ENCODE data around the gene RPS6KC1. TPM values are rescaled to one million over a fixed set of nuclear protein-coding genes. Genes with fewer than 3 reads are reported as not detected.

Gene RPS6KC1
- total RNA-seq, 1 donor from 2014 or later: 12.9 TPM

- no peaks in the 10 kb centered on the region for H3K27me3 ChIP-seq (ENCODE audit: control insufficient read depth, insufficient read depth, low read length)
- FAIRE-seq: no peak
- peak; percentile 8 for DNase-seq (ENCODE audit: low read depth)
- TF ChIP-seq, protein P1, sequence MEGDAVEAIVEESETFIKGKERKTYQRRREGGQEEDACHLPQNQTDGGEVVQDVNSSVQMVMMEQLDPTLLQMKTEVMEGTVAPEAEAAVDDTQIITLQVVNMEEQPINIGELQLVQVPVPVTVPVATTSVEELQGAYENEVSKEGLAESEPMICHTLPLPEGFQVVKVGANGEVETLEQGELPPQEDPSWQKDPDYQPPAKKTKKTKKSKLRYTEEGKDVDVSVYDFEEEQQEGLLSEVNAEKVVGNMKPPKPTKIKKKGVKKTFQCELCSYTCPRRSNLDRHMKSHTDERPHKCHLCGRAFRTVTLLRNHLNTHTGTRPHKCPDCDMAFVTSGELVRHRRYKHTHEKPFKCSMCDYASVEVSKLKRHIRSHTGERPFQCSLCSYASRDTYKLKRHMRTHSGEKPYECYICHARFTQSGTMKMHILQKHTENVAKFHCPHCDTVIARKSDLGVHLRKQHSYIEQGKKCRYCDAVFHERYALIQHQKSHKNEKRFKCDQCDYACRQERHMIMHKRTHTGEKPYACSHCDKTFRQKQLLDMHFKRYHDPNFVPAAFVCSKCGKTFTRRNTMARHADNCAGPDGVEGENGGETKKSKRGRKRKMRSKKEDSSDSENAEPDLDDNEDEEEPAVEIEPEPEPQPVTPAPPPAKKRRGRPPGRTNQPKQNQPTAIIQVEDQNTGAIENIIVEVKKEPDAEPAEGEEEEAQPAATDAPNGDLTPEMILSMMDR (IDR thresholded peaks at IDR 0.05; ENCODE audit: insufficient read depth, low read length, severe bottlenecking): no peak
- peaks cover 2% of the 10 kb centered on the region for H3K36me3 ChIP-seq (ENCODE audit: control insufficient read depth, insufficient read depth, low read length)
- no peak overlapping the region for H3K4me3 ChIP-seq (ENCODE audit: low read depth, low read length)
These were observed 225.2 kb downstream of the RPS6KC1 start for GRCh38 chr1:213276236-213276635.

DNA sequence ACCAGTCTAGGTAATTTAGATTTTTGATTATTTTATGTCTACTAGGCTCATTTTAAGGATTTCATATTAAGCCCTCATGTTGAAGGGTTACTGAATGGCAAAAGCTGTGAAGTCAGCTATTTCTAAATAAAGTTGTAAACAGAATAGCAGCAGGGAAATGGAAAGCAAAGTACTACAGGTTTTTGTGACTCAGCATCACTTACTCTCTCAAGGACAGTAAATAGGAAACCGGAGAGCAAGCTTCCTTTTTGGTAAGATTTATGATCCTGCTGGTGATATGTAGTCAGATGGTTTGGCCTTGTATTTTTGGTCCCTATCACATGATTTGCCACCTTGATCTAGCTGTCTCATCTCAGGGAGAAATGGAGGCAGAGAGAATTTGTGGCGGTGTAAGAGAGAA lies 226.0 kb downstream of the RPS6KC1 start:
- TF ChIP-seq, protein P1 (IDR thresholded peaks at IDR 0.05; ENCODE audit: insufficient read depth, low read length, severe bottlenecking): no peak
- DNase-seq (ENCODE audit: low read depth) (no peak), FAIRE-seq (no peak)
- no peak overlapping the region for H3K4me3 ChIP-seq (ENCODE audit: low read depth, low read length)
- peaks cover 2% of the 10 kb centered on the region for H3K36me3 ChIP-seq (ENCODE audit: control insufficient read depth, insufficient read depth, low read length)
- H3K27me3 ChIP-seq (ENCODE audit: control insufficient read depth, insufficient read depth, low read length): no peaks in the 10 kb centered on the region

- Histone ChIP-seq H3K36me3 (ENCODE audit: control insufficient read depth, insufficient read depth, low read length) (no peaks in the 10 kb centered on the region), H3K4me3 (ENCODE audit: low read depth, low read length) (no peak overlapping the region), H3K27me3 (ENCODE audit: control insufficient read depth, insufficient read depth, low read length) (no peaks in the 10 kb centered on the region)
- DNase-seq (ENCODE audit: low read depth) (no peak), FAIRE-seq (no peak)
- TF ChIP-seq, protein P1 (IDR thresholded peaks at IDR 0.05; ENCODE audit: insufficient read depth, low read length, severe bottlenecking): no peak
These were observed 228.4 kb downstream of the RPS6KC1 start for GRCh38 chr1:213279410-213279809.

DNA sequence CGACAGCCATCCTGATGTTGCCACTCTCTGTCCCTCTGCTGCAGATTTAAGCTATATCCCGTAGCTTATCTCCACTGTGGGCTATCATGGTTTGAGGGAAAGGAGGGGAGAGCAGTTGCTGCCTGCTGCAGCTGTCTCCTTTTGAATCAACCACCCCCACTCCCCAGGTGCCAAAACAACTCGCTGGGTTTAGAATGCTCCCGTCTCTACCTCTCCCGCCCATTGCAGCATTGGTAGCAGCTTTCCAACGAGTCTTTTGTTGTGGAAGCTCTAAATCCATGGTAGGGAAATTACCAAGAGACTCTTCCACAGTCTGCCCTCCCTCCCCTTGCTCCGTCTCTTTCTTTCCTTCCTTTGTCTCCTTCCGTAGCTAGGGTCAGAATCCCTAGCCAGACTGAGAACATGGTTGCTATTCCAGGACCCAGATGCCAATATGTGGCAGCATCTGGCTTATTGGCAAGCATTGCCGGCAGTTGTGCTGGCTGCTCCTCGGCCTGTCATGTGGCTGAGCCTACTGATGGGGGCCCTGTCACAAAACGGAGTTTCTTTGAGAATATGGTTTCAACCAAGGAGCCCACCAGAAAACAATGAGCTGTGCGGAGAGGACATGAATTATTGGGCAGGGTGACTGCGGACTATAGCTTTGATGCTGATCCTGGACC lies 230.7 kb downstream of the RPS6KC1 start:
- no peak for FAIRE-seq
- TF ChIP-seq, protein P1 (IDR thresholded peaks at IDR 0.05; ENCODE audit: insufficient read depth, low read length, severe bottlenecking): no peak
- no peak overlapping the region for H3K4me3 ChIP-seq (ENCODE audit: low read depth, low read length)
- no peaks in the 10 kb centered on the region for H3K27me3 ChIP-seq (ENCODE audit: control insufficient read depth, insufficient read depth, low read length)
- DNase-seq (ENCODE audit: low read depth): no peak
- H3K36me3 ChIP-seq (ENCODE audit: control insufficient read depth, insufficient read depth, low read length): no peaks in the 10 kb centered on the region

DNA sequence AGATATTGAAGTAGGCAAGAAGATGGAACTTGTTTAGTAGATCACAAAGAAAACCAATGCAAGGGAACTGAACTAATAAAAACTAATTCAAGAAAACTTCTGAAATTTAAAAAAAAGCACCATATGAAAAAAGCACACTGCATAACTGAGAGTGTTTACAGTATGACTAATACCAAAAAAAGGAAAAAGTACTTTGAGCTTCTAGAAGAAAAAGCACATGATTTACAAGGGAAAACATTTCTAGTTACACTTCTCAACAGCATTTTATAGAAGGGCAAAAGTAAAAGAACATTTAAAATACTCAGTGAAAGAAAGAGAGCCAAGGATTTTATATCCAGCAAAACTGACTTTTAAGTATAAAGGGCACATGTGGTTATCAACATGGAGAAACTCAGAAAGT lies 233.6 kb downstream of the RPS6KC1 start:
- Histone ChIP-seq H3K36me3 (ENCODE audit: control insufficient read depth, insufficient read depth, low read length) (no peaks in the 10 kb centered on the region), H3K4me3 (ENCODE audit: low read depth, low read length) (no peak overlapping the region), H3K27me3 (ENCODE audit: control insufficient read depth, insufficient read depth, low read length) (no peaks in the 10 kb centered on the region)
- TF ChIP-seq, protein P1 (IDR thresholded peaks at IDR 0.05; ENCODE audit: insufficient read depth, low read length, severe bottlenecking): no peak
- peak; percentile 40 for DNase-seq (ENCODE audit: low read depth)
- no peak for FAIRE-seq

GRCh38 chr1:213286235-213286634 lies 235.2 kb downstream of the RPS6KC1 start:
- DNase-seq (ENCODE audit: low read depth) (no peak), FAIRE-seq (no peak)
- no peak overlapping the region for H3K4me3 ChIP-seq (ENCODE audit: low read depth, low read length)
- no peaks in the 10 kb centered on the region for H3K27me3 ChIP-seq (ENCODE audit: control insufficient read depth, insufficient read depth, low read length)
- no peaks in the 10 kb centered on the region for H3K36me3 ChIP-seq (ENCODE audit: control insufficient read depth, insufficient read depth, low read length)
- TF ChIP-seq, protein P1 (IDR thresholded peaks at IDR 0.05; ENCODE audit: insufficient read depth, low read length, severe bottlenecking): no peak
